Activated CD4-positive, alpha-beta T cell treated with anti-CD3 and anti-CD28 coated beads for 36 hours (primary cell): Measurements from ENCODE around the gene RAB3A. TPM values are rescaled to one million over a fixed set of nuclear protein-coding genes. Genes with fewer than 3 reads are reported as not detected.
A peak's percentile ranks its signal among the peaks of the same experiment; 100 is the strongest.

Source experiments
- ATAC-seq: fragments of 200-7000 bp; cut with Tn5 transposase; one replicate; pipeline ENCODE4 v1.10.0; 2021; ENCODE audit warnings: mild to moderate bottlenecking, moderate library complexity
- CTCF ChIA-PET: fragments of 350-600 bp; sonication (Branson Sonifier 250); formaldehyde crosslinking; loops from one replicate; lab custom pipeline; 2021; ENCODE audit warnings: antibody characterized with exemption; lab: Charles Lee
- POLR2A ChIA-PET: fragments of 350-600 bp; sonication (Branson Sonifier 250); formaldehyde crosslinking; loops from one replicate; lab custom pipeline; 2021; ENCODE audit warnings: antibody characterized with exemption, inconsistent platforms; lab: Charles Lee
- DNase-seq: peaks from one replicate; pipeline ENCODE4 v3.0.0-alpha.2; 2020
- H3K27ac Mint-ChIP-seq: one replicate; pipeline ENCODE4 v1.8.0; 2021; ENCODE audit warnings: mixed read lengths
- H3K27me3 Mint-ChIP-seq: one replicate; pipeline ENCODE4 v1.8.0; 2021; ENCODE audit warnings: mixed read lengths
- H3K36me3 Mint-ChIP-seq: one replicate; pipeline ENCODE4 v1.8.0; 2021; ENCODE audit warnings: low read depth, mixed read lengths
- H3K4me1 Mint-ChIP-seq: one replicate; pipeline ENCODE4 v1.8.0; 2021; ENCODE audit warnings: mixed read lengths
- H3K4me3 Mint-ChIP-seq: one replicate; pipeline ENCODE4 v1.8.0; 2021; ENCODE audit warnings: mild to moderate bottlenecking, moderate library complexity, mixed read lengths
- H3K9me3 Mint-ChIP-seq: one replicate; pipeline ENCODE4 v1.8.0; 2021; ENCODE audit warnings: low read depth, mixed read lengths
- intact Hi-C, 2 experiments: fragments of 100-400 bp; cut with DNase I in 1 of 2; cut with micrococcal nuclease in 1 of 2; formaldehyde crosslinking; loops; one replicate each; pipeline versions ENCODE4 v1.14.2 to v1.15.1; 2022 to 2024; cut with DNase I, micrococcal nuclease
- total RNA-seq, 2 experiments: library from RNA; stranded (reverse); gene quantifications; one replicate each; pipeline ENCODE4 v1.2.3, GENCODE V29; 2021

Gene RAB3A
- total RNA-seq, 2 experiments from 2014 or later = 5.6 to 8.9 TPM

DNA sequence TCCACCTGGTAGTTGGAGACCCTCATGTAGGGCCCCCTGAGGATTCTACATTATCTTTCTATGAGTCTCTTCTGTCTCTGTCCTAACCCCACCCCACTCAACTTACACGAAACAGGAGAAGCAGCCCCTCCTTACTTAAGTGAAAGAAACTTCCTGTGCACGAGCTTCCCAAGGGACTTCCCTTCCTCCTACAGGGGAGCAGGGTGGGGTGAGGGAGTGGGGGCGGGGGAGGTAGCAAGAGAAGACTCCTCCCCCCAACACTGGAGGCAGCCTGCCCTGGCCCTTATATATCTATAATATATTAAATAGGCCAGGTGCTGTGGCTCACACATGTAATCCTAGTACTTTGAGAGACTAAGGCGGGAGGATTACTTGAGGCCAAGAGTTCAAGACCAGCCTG is 27.9 kb upstream of the RAB3A start:
- no peak overlapping the region for H3K4me3 Mint-ChIP-seq
- intact Hi-C loops = no loop called here
- no peaks in the 10 kb centered on the region for H3K36me3 Mint-ChIP-seq
- no peak overlapping the region for H3K27ac Mint-ChIP-seq
- DNase-seq = no peak
- H3K4me1 Mint-ChIP-seq = peaks cover 7% of the 10 kb centered on the region
- ATAC-seq = no peak
- peaks cover 62% of the 10 kb centered on the region for H3K27me3 Mint-ChIP-seq
- POLR2A ChIA-PET = no interaction called here
- CTCF ChIA-PET = interaction anchor here (1.0 kb wide), 1 partner anchor 39 kb away, joined by 3 read pairs; the partner anchor contains the start of gene MPV17L2
- peaks cover 4% of the 10 kb centered on the region for H3K9me3 Mint-ChIP-seq

- Mint-ChIP-seq H3K9me3 (peaks cover 4% of the 10 kb centered on the region), H3K27ac (no peak overlapping the region), H3K36me3 (no peaks in the 10 kb centered on the region), H3K4me3 (no peak overlapping the region), H3K4me1 (peaks cover 10% of the 10 kb centered on the region), H3K27me3 (peaks cover 64% of the 10 kb centered on the region)
- DNase-seq (peak; percentile 30), ATAC-seq (peak; percentile 59)
- ChIA-PET POLR2A (no interaction called here), CTCF (interaction anchor here (0.6 to 1.0 kb wide), 4 partner anchors 12 to 207 kb away, joined by 3 to 5 read pairs (median 4); partner anchors contain the start of gene MPV17L2)
- intact Hi-C loops = no loop called here
Observed at GRCh38 chr19:18230941-18231734, 27.3 kb upstream of the RAB3A start.

DNA sequence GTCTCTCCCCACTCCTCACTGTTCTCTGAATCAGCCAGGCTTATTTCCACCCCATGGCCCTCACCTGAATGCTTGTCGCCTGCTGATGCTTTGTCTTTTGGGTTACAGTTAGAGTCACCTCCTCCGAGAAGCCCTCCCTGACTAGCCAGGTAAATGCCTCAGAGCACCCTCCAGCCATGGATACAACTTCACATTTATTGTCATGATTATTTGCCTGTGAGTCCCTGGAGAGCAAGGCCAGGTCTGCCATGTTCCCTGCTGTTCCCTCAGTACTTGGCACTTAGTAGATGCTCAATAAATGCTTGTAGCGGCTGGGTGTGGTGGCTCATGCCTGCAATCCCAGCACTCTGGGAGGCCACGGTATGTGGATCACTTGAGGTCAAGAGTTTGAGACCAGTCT is 26.1 kb upstream of the RAB3A start:
- Mint-ChIP-seq H3K27ac (no peak overlapping the region), H3K27me3 (peaks cover 63% of the 10 kb centered on the region), H3K9me3 (peaks cover 4% of the 10 kb centered on the region), H3K36me3 (no peaks in the 10 kb centered on the region), H3K4me1 (peaks cover 13% of the 10 kb centered on the region), H3K4me3 (no peak overlapping the region)
- POLR2A ChIA-PET = no interaction called here
- CTCF ChIA-PET = interaction anchor here (0.6 to 0.8 kb wide), 2 partner anchors 30 to 96 kb away, joined by 3 to 4 read pairs; no protein-coding TSS in a partner anchor
- DNase-seq (no peak), ATAC-seq (no peak)
- intact Hi-C loops = no loop called here

- Mint-ChIP-seq H3K4me1 (peaks cover 18% of the 10 kb centered on the region), H3K9me3 (peaks cover 4% of the 10 kb centered on the region), H3K36me3 (no peaks in the 10 kb centered on the region), H3K27me3 (peaks cover 66% of the 10 kb centered on the region), H3K27ac (no peak overlapping the region), H3K4me3 (no peak overlapping the region)
- intact Hi-C loops = no loop called here
- POLR2A ChIA-PET = no interaction called here
- DNase-seq = peak; percentile 27
- no peak for ATAC-seq
- CTCF ChIA-PET = interaction anchor here (0.7 kb wide), 1 partner anchor 292 kb away, joined by 4 read pairs; no protein-coding TSS in a partner anchor
Observed at GRCh38 chr19:18229474-18229873, 25.6 kb upstream of the RAB3A start.

- H3K4me3 Mint-ChIP-seq = no peak overlapping the region
- no peak overlapping the region for H3K27ac Mint-ChIP-seq
- CTCF ChIA-PET = interaction anchor here (0.6 to 0.8 kb wide), 2 partner anchors 101 to 407 kb away, joined by 3 to 6 read pairs; no protein-coding TSS in a partner anchor
- no peaks in the 10 kb centered on the region for H3K36me3 Mint-ChIP-seq
- POLR2A ChIA-PET = no interaction called here
- H3K4me1 Mint-ChIP-seq = peaks cover 24% of the 10 kb centered on the region
- H3K9me3 Mint-ChIP-seq = peaks cover 2% of the 10 kb centered on the region
- intact Hi-C loops = no loop called here
- DNase-seq (no peak), ATAC-seq (no peak)
- peaks cover 62% of the 10 kb centered on the region for H3K27me3 Mint-ChIP-seq
Observed at GRCh38 chr19:18227781-18228271, 24.0 kb upstream of the RAB3A start.

DNA sequence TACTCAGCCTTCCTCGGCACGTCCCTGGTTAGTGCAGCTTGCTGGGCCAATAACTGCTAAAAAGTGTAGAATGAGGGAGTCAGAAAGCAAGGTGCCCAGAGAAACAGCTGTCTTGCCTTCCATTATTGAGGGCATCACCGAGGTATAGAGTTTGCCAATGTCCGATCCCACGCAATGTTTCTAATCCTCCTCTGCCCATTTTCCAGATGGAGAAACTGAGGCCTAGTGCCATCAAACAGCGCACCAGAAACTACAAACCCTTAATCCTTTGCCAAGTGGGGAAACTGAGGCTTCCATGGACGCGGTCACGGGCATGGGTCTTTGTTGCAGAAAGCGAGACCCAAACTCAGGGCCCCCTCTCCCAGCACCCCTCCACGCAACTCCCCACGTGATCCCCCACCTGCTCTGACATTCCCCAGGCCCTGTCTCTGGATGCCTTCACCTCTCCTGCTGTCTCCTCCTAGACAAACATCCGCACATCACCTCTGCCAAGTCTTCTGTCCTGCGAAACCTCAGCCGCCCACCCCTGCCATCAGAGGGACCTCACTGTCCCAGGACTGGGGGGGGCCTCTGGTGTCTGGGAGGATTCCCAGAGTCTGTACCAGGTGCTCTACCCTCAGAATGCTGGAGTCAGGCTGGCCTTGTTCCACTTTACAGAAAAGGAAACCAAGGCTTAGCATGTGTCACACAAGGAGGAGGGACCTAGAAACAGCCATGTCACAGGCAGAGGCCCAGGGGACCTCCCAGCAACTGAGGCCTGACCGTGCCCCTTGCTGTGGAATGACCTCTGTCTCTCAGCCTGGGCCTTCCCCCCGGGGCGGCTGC is 23.3 kb upstream of the RAB3A start:
- intact Hi-C loops = no loop called here

DNA sequence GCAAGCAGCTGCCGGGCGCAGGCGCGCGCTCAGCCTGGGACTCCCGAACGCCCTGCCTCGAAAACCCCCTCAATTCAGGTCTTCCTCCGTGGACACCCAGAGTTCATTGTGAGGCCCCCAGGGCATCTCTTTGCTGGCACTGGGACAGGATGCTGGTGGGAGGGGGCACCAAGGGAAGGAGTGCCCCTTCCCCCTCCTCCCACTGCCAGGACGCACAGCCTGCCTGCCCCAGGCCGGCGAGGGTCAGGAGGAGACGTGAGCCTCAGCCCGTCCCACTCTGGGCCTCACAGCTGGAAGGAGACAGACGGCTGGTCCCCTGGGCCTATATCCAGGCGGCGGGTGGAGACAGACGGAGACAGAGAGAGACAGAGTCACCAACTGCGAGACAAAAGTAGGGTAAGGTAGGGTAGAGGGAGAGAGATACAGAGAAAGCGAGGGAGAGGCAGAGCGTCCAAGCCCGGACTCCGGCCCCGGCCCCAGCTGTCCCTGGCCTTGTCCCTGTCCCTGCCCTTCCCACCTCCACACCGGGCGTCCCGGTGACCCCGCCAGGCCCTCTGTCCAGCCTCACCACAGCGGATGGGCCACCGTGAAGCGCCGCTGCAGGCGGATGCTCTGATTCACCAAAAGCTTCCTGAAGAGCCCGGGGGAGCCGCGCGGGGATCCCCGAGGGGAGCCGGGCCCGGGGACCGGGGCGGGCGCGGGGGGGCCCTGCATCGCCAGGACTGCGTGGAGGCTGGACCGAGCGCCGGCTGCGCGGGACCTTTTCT is 22.0 kb upstream of the RAB3A start, which contains the start of gene PDE4C:
TSS of gene PDE4C (minus strand) at position 737 of the 767 bp plus-strand sequence. CDS start at position 714, 23 bp downstream.
- no peak within 1 kb of the TSS for H3K27ac Mint-ChIP-seq
- ChIA-PET POLR2A (no interaction called here), CTCF (interaction anchor here (0.5 kb wide), 1 partner anchor 15 kb away, joined by 3 read pairs; no protein-coding TSS in a partner anchor)
- no peak for ATAC-seq
- intact Hi-C loops = no loop called here
- peak within 1 kb of the TSS; percentile 8 for H3K4me3 Mint-ChIP-seq
- H3K36me3 Mint-ChIP-seq = no peaks in the 10 kb centered on the region
- peaks cover 57% of the 10 kb centered on the region for H3K27me3 Mint-ChIP-seq
- H3K4me1 Mint-ChIP-seq = peaks cover 20% of the 10 kb centered on the region
- peak; percentile 39 for DNase-seq
- no peaks in the 10 kb centered on the region for H3K9me3 Mint-ChIP-seq

More for the DNA sequence above, 23.3 kb upstream of the RAB3A start:
- CTCF ChIA-PET = no interaction called here
- no peak overlapping the region for H3K4me3 Mint-ChIP-seq
- no peak overlapping the region for H3K27ac Mint-ChIP-seq
- POLR2A ChIA-PET = no interaction called here
- ATAC-seq = no peak
- no peak for DNase-seq
- H3K27me3 Mint-ChIP-seq = peaks cover 57% of the 10 kb centered on the region
- no peaks in the 10 kb centered on the region for H3K9me3 Mint-ChIP-seq
- no peaks in the 10 kb centered on the region for H3K36me3 Mint-ChIP-seq
- H3K4me1 Mint-ChIP-seq = peaks cover 20% of the 10 kb centered on the region

GRCh38 chr19:18225355-18225701 is 21.5 kb upstream of the RAB3A start:
- ATAC-seq = no peak
- Mint-ChIP-seq H3K36me3 (no peaks in the 10 kb centered on the region), H3K4me3 (peak overlapping the region; percentile 8), H3K9me3 (no peaks in the 10 kb centered on the region), H3K27ac (no peak overlapping the region), H3K4me1 (peaks cover 20% of the 10 kb centered on the region), H3K27me3 (peaks cover 52% of the 10 kb centered on the region)
- ChIA-PET CTCF (interaction anchor here (0.5 to 1.8 kb wide), 2 partner anchors 16 to 17 kb away, joined by 3 to 12 read pairs; no protein-coding TSS in a partner anchor), POLR2A (no interaction called here)
- intact Hi-C loops = no loop called here
- DNase-seq = no peak

GRCh38 chr19:18224525-18225354 is 20.9 kb upstream of the RAB3A start:
- no peaks in the 10 kb centered on the region for H3K9me3 Mint-ChIP-seq
- DNase-seq (peak; percentile 96), ATAC-seq (peak; percentile 100)
- intact Hi-C loops = loop anchor here in 1 of 2 experiments (1.0 kb wide), 4 partner anchors 16 to 72 kb away; partner anchors contain the start of gene RAB3A
- H3K36me3 Mint-ChIP-seq = no peaks in the 10 kb centered on the region
- no peak overlapping the region for H3K27ac Mint-ChIP-seq
- CTCF ChIA-PET = interaction anchor here (0.6 to 1.8 kb wide), 14 partner anchors 10 to 192 kb away, joined by 3 to 12 read pairs (median 3); partner anchors contain the start of gene JUND
- peaks cover 20% of the 10 kb centered on the region for H3K4me1 Mint-ChIP-seq
- H3K4me3 Mint-ChIP-seq = peak overlapping the region; percentile 72
- POLR2A ChIA-PET = interaction anchor here (0.9 to 1.0 kb wide), 2 partner anchors 54 to 57 kb away, joined by 3 to 6 read pairs; partner anchors contain the start of gene JUND
- H3K27me3 Mint-ChIP-seq = peaks cover 51% of the 10 kb centered on the region
